A673 (cell line): ENCODE measurements around the gene PDLIM5. TPM values are rescaled to one million over a fixed set of nuclear protein-coding genes. Genes with fewer than 3 reads are reported as not detected.

Experiments
- BruUV-seq: library from RNA; stranded (reverse); fragments of 400-500 nt; replicated peaks from 2 replicates; lab custom pipeline; 2021; lab: Mats Ljungman, UMichigan
- CTCF ChIA-PET: fragments of 300-600 bp; sonication (Branson Sonifier 250); formaldehyde crosslinking; loops from one replicate; lab custom pipeline; 2022; ENCODE audit warnings: antibody characterized with exemption; lab: Charles Lee
- POLR2A ChIA-PET: fragments of 300-600 bp; sonication (Branson Sonifier 250); formaldehyde crosslinking; loops from one replicate; lab custom pipeline; 2022; ENCODE audit warnings: antibody characterized with exemption; ENCODE audit not compliant: low non-redundant PET; lab: Charles Lee
- DNase-seq: peaks from one replicate; pipeline ENCODE4 v3.0.0-alpha.2; 2015; ENCODE audit warnings: low spot score
- H3K27ac ChIP-seq: fragments of 200-600 bp; sonication (generic); 2 replicates; pipeline ENCODE4 v1.5.1; 2016; ENCODE audit warnings: mixed run types, low read depth, mild to moderate bottlenecking, mixed read lengths, antibody characterized with exemption, low read length; ENCODE audit not compliant: poor library complexity, severe bottlenecking
- H3K27me3 ChIP-seq: fragments of 200-600 bp; sonication (generic); replicated peaks from 2 replicates; pipeline ENCODE4 v1.6.1; 2017; ENCODE audit warnings: mixed run types, low read depth, mild to moderate bottlenecking, mixed read lengths, antibody characterized with exemption, low read length; ENCODE audit not compliant: insufficient read depth, poor library complexity
- H3K36me3 ChIP-seq: fragments of 200-600 bp; sonication (generic); 2 replicates; pipeline ENCODE4 v1.6.1; 2016; ENCODE audit warnings: mixed run types, mild to moderate bottlenecking, mixed read lengths, antibody characterized with exemption, low read length; ENCODE audit not compliant: insufficient read depth, poor library complexity, severe bottlenecking
- H3K4me1 ChIP-seq: fragments of 200-600 bp; sonication (generic); 2 replicates; pipeline ENCODE4 v1.6.1; 2017; ENCODE audit warnings: mixed run types, mild to moderate bottlenecking, mixed read lengths, antibody characterized with exemption, low read length; ENCODE audit not compliant: insufficient read depth, poor library complexity, severe bottlenecking
- H3K4me3 ChIP-seq: fragments of 200-600 bp; sonication (generic); 2 replicates; pipeline ENCODE4 v1.5.1; 2016; ENCODE audit warnings: low read depth, mixed run types, mild to moderate bottlenecking, mixed read lengths, low read length; ENCODE audit not compliant: poor library complexity, severe bottlenecking
- H3K9me3 ChIP-seq: fragments of 200-600 bp; sonication (generic); 2 replicates; pipeline ENCODE4 v1.6.1; 2016; ENCODE audit warnings: mixed run types, low read depth, mild to moderate bottlenecking, mixed read lengths, antibody characterized with exemption, low read length; ENCODE audit not compliant: poor library complexity, severe bottlenecking
- EZH2 ChIP-seq: fragments of 200-600 bp; sonication (generic); IDR thresholded peaks from 2 replicates; pipeline ENCODE4 v1.6.1; 2017; ENCODE audit warnings: borderline replicate concordance, low read depth, mild to moderate bottlenecking, mixed read lengths, antibody characterized with exemption, low read length; ENCODE audit not compliant: poor library complexity, severe bottlenecking
- intact Hi-C: fragments of 100-400 bp; cut with micrococcal nuclease; formaldehyde crosslinking; loops from one replicate; pipeline ENCODE4 v1.10.0; 2022; ENCODE audit not compliant: unreplicated experiment
- total RNA-seq: library from RNA; stranded (reverse); gene quantifications from 2 replicates; pipeline ENCODE4 v1.2.3, GENCODE V29; 2021
- TF ChIP-seq, protein P1 (sequence below): fragments of 300-800, 200-600 bp; sonication (generic); conservative IDR thresholded peaks from 2 replicates; pipeline ENCODE4 v1.5.1; 2017; ENCODE audit warnings: low read depth, mild to moderate bottlenecking, antibody characterized with exemption, low read length, moderate library complexity, mixed read lengths

The PDLIM5 gene
- total RNA-seq, 1 experiment from 2014 or later = 174 TPM

GRCh38 chr4:94462572-94462971 is 10.8 kb downstream of the PDLIM5 start:
- TF ChIP-seq, protein P1, sequence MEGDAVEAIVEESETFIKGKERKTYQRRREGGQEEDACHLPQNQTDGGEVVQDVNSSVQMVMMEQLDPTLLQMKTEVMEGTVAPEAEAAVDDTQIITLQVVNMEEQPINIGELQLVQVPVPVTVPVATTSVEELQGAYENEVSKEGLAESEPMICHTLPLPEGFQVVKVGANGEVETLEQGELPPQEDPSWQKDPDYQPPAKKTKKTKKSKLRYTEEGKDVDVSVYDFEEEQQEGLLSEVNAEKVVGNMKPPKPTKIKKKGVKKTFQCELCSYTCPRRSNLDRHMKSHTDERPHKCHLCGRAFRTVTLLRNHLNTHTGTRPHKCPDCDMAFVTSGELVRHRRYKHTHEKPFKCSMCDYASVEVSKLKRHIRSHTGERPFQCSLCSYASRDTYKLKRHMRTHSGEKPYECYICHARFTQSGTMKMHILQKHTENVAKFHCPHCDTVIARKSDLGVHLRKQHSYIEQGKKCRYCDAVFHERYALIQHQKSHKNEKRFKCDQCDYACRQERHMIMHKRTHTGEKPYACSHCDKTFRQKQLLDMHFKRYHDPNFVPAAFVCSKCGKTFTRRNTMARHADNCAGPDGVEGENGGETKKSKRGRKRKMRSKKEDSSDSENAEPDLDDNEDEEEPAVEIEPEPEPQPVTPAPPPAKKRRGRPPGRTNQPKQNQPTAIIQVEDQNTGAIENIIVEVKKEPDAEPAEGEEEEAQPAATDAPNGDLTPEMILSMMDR = no peak
- TF ChIP-seq EZH2 = no peak
- intact Hi-C loops = no loop called here
- no peak overlapping the region for H3K4me3 ChIP-seq
- H3K9me3 ChIP-seq = no peaks in the 10 kb centered on the region
- no TSS peak for BruUV-seq
- H3K27ac ChIP-seq = no peak overlapping the region
- peaks cover 5% of the 10 kb centered on the region for H3K36me3 ChIP-seq
- ChIA-PET CTCF (no interaction called here), POLR2A (interaction anchor here (0.6 kb wide), 1 partner anchor 159 kb away, joined by 9 read pairs; no protein-coding TSS in a partner anchor)
- H3K27me3 ChIP-seq = no peaks in the 10 kb centered on the region
- H3K4me1 ChIP-seq = peaks cover 47% of the 10 kb centered on the region
- no peak for DNase-seq

DNA sequence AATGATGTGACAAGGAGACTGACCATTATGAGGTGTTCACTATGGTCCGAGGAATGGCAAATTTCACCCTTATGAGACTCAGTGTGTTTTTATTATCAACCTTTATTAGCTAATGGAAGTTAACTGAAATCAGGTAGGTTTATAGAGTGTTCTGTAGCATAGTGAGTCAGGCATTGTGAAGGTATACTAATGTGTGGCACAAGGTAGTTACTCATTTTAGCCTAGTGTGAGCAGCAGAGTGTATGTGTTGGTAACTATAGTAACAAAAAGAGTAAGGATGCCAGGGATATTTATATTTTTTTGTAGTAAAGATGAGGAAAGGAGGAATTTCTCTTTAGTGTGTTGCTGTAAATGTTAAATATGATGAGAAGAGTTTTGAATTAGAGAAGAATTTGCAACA is 12.0 kb downstream of the PDLIM5 start:
- no peak for DNase-seq
- intact Hi-C loops = no loop called here
- TF ChIP-seq EZH2 = no peak
- TF ChIP-seq, protein P1 = no peak
- ChIA-PET CTCF (no interaction called here), POLR2A (no interaction called here)
- Histone ChIP-seq H3K27me3 (no peaks in the 10 kb centered on the region), H3K4me1 (peaks cover 37% of the 10 kb centered on the region), H3K4me3 (no peak overlapping the region), H3K36me3 (peaks cover 4% of the 10 kb centered on the region), H3K27ac (no peak overlapping the region), H3K9me3 (no peaks in the 10 kb centered on the region)
- BruUV-seq = no TSS peak

DNA sequence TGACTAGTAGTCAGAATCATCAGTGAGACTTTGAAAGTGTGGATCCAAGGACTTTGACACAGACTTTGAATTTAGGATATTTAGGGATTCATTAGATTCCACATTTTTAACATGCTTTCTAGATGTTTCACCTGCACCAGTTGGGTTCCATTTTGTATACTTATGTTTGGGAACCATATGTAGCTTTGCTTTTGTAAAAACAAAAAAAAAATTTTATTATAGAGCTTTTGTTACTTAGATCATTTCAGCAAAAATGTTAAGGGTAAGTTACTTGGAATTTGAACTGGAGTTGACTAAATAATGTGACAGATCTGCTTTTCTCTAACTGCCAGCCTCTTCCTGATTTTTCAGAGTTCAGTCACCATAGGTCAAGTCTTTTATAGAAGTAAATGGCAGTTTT is 14.6 kb downstream of the PDLIM5 start:
- POLR2A ChIA-PET = no interaction called here

More for the DNA sequence above, 14.6 kb downstream of the PDLIM5 start:
- no TSS peak for BruUV-seq
- H3K27ac ChIP-seq = no peak overlapping the region
- H3K36me3 ChIP-seq = no peaks in the 10 kb centered on the region
- CTCF ChIA-PET = no interaction called here
- peaks cover 21% of the 10 kb centered on the region for H3K4me1 ChIP-seq
- H3K27me3 ChIP-seq = no peaks in the 10 kb centered on the region
- H3K4me3 ChIP-seq = no peak overlapping the region
- intact Hi-C loops = no loop called here
- no peak for DNase-seq
- no peak for TF ChIP-seq EZH2
- TF ChIP-seq, protein P1 = no peak
- no peaks in the 10 kb centered on the region for H3K9me3 ChIP-seq
